ENCODE measurements around the gene TTC12. TPM values are rescaled to one million over a fixed set of nuclear protein-coding genes. Genes with fewer than 3 reads are reported as not detected.

Gene TTC12
- total and polyA plus RNA-seq, 9 of the 15 experiments (the other 6 are each of a cell fraction or from before 2014, with no cell fraction given), result 5.1 to 19.9 (median 13.4) TPM

GRCh38 chr11:113356203-113356602, 41.8 kb downstream of the TTC12 start:
- H3K27me3 ChIP-seq (ENCODE audit: control insufficient read depth in 2 of 2, insufficient read depth in 2 of 2, low read length in 2 of 2), result no peaks in the 10 kb centered on the region
- FAIRE-seq (no peak), DNase-seq (ENCODE audit: extremely low read depth in 1 of 4, low spot score in 3 of 4) (no peak), ATAC-seq (no peak)
- no peak overlapping the region for H3K9ac ChIP-seq (ENCODE audit: insufficient read depth in 1 of 2, low read depth in 2 of 2, low read length in 2 of 2)
- no peaks in the 10 kb centered on the region for H3K36me3 ChIP-seq (ENCODE audit: control insufficient read depth, insufficient read depth, low read length)
- ChIA-PET POLR2A (interaction anchor here (0.8 to 1.6 kb wide), 2 partner anchors 9 to 11 kb away, joined by 3 to 4 read pairs; no protein-coding TSS in a partner anchor), CTCF (ENCODE audit: low intra/inter-chr PET ratio) (no interaction called here)
- 3% methylated on average over 3 of the region's 3 CpGs for WGBS (ENCODE audit: insufficient coverage, low coverage, missing lambda C conversion rate)
- no peaks in the 10 kb centered on the region for H3K9me1 ChIP-seq (ENCODE audit: control insufficient read depth, insufficient read depth, low read length)
- no peak overlapping the region for H2AFZ ChIP-seq (ENCODE audit: low read depth, low read length)
- TF ChIP-seq FOXJ2 (tag; IDR thresholded peaks at IDR 0.05) (no peak), TRIM25 (IDR thresholded peaks at IDR 0.05; ENCODE audit: borderline replicate concordance) (no peak), MYNN (IDR thresholded peaks at IDR 0.05) (no peak), MYNN (CRISPR knock-in tag; IDR thresholded peaks at IDR 0.05) (no peak), WHSC1 (IDR thresholded peaks at IDR 0.05; ENCODE audit: low read length) (no peak), ZC3H8 (IDR thresholded peaks at IDR 0.05) (no peak), XRCC4 (IDR thresholded peaks at IDR 0.05; ENCODE audit: extremely low read depth, insufficient read depth, insufficient read length) (no peak), NFE2 (IDR thresholded peaks at IDR 0.05; ENCODE audit: low read depth) (no peak), TBL1XR1 (IDR thresholded peaks at IDR 0.05; ENCODE audit: low read length in 2 of 2) (no peak), GATA2 (CRISPR knock-in tag; IDR thresholded peaks at IDR 0.05) (no peak), MAFK (IDR thresholded peaks at IDR 0.05; ENCODE audit: low read length) (no peak), TEAD1 (CRISPR knock-in tag; IDR thresholded peaks at IDR 0.05) (no peak), TFAP4 (CRISPR knock-in tag; IDR thresholded peaks at IDR 0.05; ENCODE audit: borderline replicate concordance) (no peak), SIN3A (IDR thresholded peaks at IDR 0.05; ENCODE audit: borderline replicate concordance in 2 of 2, control insufficient read depth in 1 of 2, low read depth in 2 of 2, low read length in 2 of 2) (no peak), CREM (IDR thresholded peaks at IDR 0.05; ENCODE audit: low read depth) (no peak), FUS (optimal IDR thresholded peaks at IDR 0.05; ENCODE audit: low read depth, low read length) (no peak), PML (IDR thresholded peaks at IDR 0.05; ENCODE audit: low read length) (no peak)
- H3K4me1 ChIP-seq (replicated peaks in 1 of 2; ENCODE audit: control insufficient read depth in 2 of 2, insufficient read depth in 2 of 2, low read length in 2 of 2), result no peaks in the 10 kb centered on the region
- BruUV-seq (replicated peaks), result no TSS peak
- H3K9me3 ChIP-seq (replicated peaks; ENCODE audit: control insufficient read depth, insufficient read depth, low read depth, low read length), result no peaks in the 10 kb centered on the region
- intact Hi-C loops (cut with micrococcal nuclease) (no loop called here), in situ Hi-C loops (cut with MboI) (no loop called here)
- H3K4me2 ChIP-seq (ENCODE audit: insufficient read depth, low read length), result no peak overlapping the region
- no peaks in the 10 kb centered on the region for H3K79me2 ChIP-seq (ENCODE audit: control insufficient read depth, insufficient read depth, low read length)
- H3K4me3 ChIP-seq, result no peak overlapping the region
- H3K27ac ChIP-seq (ENCODE audit: extremely low read depth, low read depth, low read length), result no peak overlapping the region
- H4K20me1 ChIP-seq (replicated peaks; ENCODE audit: control insufficient read depth, insufficient read depth, low read length), result no peaks in the 10 kb centered on the region
